ENCODE results near the gene STH. TPM values are rescaled to one million over a fixed set of nuclear protein-coding genes. Genes with fewer than 3 reads are reported as not detected.

The STH gene
- total and polyA plus RNA-seq, 9 of the 15 experiments (the other 6 are each of a cell fraction or from before 2014, with no cell fraction given), result not detected

DNA sequence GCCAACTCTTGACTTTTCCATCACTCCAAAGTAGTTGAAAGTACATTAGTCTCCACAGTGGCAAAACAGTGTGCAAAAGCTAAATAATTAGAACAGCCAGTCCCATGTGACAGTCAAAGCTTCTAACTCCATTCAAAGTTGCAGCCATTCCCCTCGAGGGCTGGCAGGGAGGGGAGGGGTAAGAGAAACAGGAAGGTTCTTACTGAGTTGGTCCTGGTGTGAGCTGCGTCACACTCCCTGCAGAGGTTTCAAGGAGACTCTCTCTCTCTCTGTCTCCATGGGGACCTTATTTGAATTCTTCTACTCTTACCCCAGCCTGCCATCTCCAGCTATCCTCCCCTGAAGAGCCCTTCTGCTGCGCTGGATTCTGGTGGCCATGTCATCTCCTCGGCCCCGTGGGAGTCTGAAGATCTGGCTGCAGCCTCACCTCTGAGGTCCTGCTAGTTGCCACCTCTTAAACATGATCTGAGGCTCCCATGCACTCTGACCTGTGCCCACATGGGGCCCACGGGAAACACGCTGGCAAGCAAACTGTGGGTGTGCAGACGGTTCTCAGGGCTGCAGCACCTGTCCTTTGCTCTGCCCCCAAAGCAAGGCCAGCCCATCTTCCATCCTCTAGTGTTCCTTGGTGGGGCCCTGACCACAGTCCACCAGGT is 23.3 kb upstream of the STH start:
- Histone ChIP-seq H3K4me3 (no peak overlapping the region), H3K4me1 (replicated peaks in 1 of 2; ENCODE audit: control insufficient read depth in 2 of 2, insufficient read depth in 2 of 2, low read length in 2 of 2) (peaks cover 44 to 45% of the 10 kb centered on the region in 2 experiments), H3K9me3 (replicated peaks; ENCODE audit: control insufficient read depth, insufficient read depth, low read depth, low read length) (no peaks in the 10 kb centered on the region), H3K9me1 (ENCODE audit: control insufficient read depth, insufficient read depth, low read length) (peaks cover 3% of the 10 kb centered on the region), H3K27me3 (ENCODE audit: control insufficient read depth in 2 of 2, insufficient read depth in 2 of 2, low read length in 2 of 2) (no peaks in the 10 kb centered on the region), H3K4me2 (ENCODE audit: insufficient read depth, low read length) (no peak overlapping the region), H2AFZ (ENCODE audit: low read depth, low read length) (peak overlapping the region; percentile 99; the same call in 1 of the 2 replicates), H3K79me2 (ENCODE audit: control insufficient read depth, insufficient read depth, low read length) (no peaks in the 10 kb centered on the region), H4K20me1 (replicated peaks; ENCODE audit: control insufficient read depth, insufficient read depth, low read length) (no peaks in the 10 kb centered on the region), H3K36me3 (ENCODE audit: control insufficient read depth, insufficient read depth, low read length) (no peaks in the 10 kb centered on the region), H3K27ac (ENCODE audit: extremely low read depth, low read depth, low read length) (no peak overlapping the region; the same call in 2 of the 3 replicates), H3K9ac (ENCODE audit: insufficient read depth in 1 of 2, low read depth in 2 of 2, low read length in 2 of 2) (peak overlapping the region in 1 of 2 experiments; percentile 2; a peak in 1 of 4 replicates)
- no peak for DNase-seq (ENCODE audit: extremely low read depth in 1 of 4, low spot score in 3 of 4)
- no peak for ATAC-seq
- intact Hi-C loops (cut with micrococcal nuclease), result no loop called here
- FAIRE-seq, result no peak
- POLR2A ChIA-PET, result interaction anchor here (0.6 to 1.5 kb wide), 2 partner anchors 42 to 74 kb away, joined by 3 read pairs; no protein-coding TSS in a partner anchor
- CTCF ChIA-PET (ENCODE audit: low intra/inter-chr PET ratio), result no interaction called here
- no TSS peak for BruUV-seq (replicated peaks)
- 82% methylated on average over 8 of the region's 8 CpGs for WGBS (ENCODE audit: insufficient coverage, low coverage, missing lambda C conversion rate)
- in situ Hi-C loops (cut with MboI), result loop anchor here (25.0 kb wide), 1 partner anchor 862 kb away; no protein-coding TSS in a partner anchor
- no peak for TF ChIP-seq FOXO4 (CRISPR knock-in tag; IDR thresholded peaks at IDR 0.05)
- TF ChIP-seq NCOA1 (IDR thresholded peaks at IDR 0.05; ENCODE audit: low read depth), result no peak
- TF ChIP-seq, protein P1, sequence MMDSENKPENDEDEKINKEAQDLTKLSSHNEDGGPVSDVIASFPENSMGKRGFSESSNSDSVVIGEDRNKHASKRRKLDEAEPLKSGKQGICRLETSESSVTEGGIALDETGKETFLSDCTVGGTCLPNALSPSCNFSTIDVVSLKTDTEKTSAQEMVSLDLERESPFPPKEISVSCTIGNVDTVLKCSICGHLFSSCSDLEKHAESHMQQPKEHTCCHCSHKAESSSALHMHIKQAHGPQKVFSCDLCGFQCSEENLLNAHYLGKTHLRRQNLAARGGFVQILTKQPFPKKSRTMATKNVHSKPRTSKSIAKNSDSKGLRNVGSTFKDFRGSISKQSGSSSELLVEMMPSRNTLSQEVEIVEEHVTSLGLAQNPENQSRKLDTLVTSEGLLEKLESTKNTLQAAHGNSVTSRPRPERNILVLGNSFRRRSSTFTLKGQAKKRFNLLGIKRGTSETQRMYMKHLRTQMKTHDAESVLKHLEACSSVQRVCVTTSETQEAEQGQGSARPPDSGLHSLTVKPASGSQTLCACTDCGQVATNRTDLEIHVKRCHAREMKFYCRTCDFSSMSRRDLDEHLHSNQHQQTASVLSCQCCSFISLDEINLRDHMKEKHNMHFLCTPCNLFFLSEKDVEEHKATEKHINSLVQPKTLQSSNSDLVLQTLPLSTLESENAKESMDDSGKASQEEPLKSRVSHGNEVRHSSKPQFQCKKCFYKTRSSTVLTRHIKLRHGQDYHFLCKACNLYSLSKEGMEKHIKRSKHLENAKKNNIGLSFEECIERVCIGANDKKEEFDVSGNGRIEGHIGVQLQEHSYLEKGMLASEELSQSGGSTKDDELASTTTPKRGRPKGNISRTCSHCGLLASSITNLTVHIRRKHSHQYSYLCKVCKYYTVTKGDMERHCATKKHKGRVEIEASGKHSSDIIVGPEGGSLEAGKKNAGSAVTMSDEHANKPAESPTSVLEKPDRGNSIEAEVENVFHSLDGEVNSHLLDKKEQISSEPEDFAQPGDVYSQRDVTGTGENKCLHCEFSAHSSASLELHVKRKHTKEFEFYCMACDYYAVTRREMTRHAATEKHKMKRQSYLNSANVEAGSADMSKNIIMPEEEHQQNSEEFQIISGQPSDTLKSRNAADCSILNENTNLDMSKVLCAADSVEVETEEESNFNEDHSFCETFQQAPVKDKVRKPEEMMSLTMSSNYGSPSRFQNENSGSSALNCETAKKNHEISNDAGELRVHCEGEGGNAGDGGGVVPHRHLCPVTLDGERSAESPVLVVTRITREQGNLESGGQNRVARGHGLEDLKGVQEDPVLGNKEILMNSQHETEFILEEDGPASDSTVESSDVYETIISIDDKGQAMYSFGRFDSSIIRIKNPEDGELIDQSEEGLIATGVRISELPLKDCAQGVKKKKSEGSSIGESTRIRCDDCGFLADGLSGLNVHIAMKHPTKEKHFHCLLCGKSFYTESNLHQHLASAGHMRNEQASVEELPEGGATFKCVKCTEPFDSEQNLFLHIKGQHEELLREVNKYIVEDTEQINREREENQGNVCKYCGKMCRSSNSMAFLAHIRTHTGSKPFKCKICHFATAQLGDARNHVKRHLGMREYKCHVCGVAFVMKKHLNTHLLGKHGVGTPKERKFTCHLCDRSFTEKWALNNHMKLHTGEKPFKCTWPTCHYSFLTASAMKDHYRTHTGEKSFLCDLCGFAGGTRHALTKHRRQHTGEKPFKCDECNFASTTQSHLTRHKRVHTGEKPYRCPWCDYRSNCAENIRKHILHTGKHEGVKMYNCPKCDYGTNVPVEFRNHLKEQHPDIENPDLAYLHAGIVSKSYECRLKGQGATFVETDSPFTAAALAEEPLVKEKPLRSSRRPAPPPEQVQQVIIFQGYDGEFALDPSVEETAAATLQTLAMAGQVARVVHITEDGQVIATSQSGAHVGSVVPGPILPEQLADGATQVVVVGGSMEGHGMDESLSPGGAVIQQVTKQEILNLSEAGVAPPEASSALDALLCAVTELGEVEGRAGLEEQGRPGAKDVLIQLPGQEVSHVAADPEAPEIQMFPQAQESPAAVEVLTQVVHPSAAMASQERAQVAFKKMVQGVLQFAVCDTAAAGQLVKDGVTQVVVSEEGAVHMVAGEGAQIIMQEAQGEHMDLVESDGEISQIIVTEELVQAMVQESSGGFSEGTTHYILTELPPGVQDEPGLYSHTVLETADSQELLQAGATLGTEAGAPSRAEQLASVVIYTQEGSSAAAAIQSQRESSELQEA (IDR thresholded peaks at IDR 0.05; ENCODE audit: low read depth), result no peak
- TF ChIP-seq, protein P2, sequence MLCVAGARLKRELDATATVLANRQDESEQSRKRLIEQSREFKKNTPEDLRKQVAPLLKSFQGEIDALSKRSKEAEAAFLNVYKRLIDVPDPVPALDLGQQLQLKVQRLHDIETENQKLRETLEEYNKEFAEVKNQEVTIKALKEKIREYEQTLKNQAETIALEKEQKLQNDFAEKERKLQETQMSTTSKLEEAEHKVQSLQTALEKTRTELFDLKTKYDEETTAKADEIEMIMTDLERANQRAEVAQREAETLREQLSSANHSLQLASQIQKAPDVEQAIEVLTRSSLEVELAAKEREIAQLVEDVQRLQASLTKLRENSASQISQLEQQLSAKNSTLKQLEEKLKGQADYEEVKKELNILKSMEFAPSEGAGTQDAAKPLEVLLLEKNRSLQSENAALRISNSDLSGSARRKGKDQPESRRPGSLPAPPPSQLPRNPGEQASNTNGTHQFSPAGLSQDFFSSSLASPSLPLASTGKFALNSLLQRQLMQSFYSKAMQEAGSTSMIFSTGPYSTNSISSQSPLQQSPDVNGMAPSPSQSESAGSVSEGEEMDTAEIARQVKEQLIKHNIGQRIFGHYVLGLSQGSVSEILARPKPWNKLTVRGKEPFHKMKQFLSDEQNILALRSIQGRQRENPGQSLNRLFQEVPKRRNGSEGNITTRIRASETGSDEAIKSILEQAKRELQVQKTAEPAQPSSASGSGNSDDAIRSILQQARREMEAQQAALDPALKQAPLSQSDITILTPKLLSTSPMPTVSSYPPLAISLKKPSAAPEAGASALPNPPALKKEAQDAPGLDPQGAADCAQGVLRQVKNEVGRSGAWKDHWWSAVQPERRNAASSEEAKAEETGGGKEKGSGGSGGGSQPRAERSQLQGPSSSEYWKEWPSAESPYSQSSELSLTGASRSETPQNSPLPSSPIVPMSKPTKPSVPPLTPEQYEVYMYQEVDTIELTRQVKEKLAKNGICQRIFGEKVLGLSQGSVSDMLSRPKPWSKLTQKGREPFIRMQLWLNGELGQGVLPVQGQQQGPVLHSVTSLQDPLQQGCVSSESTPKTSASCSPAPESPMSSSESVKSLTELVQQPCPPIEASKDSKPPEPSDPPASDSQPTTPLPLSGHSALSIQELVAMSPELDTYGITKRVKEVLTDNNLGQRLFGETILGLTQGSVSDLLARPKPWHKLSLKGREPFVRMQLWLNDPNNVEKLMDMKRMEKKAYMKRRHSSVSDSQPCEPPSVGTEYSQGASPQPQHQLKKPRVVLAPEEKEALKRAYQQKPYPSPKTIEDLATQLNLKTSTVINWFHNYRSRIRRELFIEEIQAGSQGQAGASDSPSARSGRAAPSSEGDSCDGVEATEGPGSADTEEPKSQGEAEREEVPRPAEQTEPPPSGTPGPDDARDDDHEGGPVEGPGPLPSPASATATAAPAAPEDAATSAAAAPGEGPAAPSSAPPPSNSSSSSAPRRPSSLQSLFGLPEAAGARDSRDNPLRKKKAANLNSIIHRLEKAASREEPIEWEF (CRISPR knock-in tag; IDR thresholded peaks at IDR 0.05), result no peak
- no peak for TF ChIP-seq MTA2 (IDR thresholded peaks at IDR 0.05; ENCODE audit: low read depth)
- no peak for TF ChIP-seq ASH1L (IDR thresholded peaks at IDR 0.05; ENCODE audit: borderline replicate concordance, low read depth, partially characterized antibody)

Measured in K562 (cell line).